Liver (tissue), 9 donors: ENCODE data around the gene RYR1. TPM values are rescaled to one million over a fixed set of nuclear protein-coding genes. Genes with fewer than 3 reads are reported as not detected.

ENCODE experiments used
- DNase-seq: peaks from one replicate; pipeline ENCODE4 v3.0.0-alpha.2; 2017; ENCODE audit warnings: low spot score
- H3K27ac ChIP-seq, 2 donors: one replicate each; pipeline ENCODE4 v1.7.0; 2013; ENCODE audit warnings: inconsistent platforms in 2 of 2, low read length in 2 of 2, control low read depth in 1 of 2, low read depth in 1 of 2, mild to moderate bottlenecking in 1 of 2
- H3K27me3 ChIP-seq, 4 donors: one replicate each; pipeline versions ENCODE4 v1.6.1 to v1.7.0; 2013; ENCODE audit warnings: low read length in 3 of 4, inconsistent platforms in 1 of 4, mild to moderate bottlenecking in 1 of 4, moderate library complexity in 1 of 4; ENCODE audit not compliant: control insufficient read depth in 4 of 4, insufficient read depth in 4 of 4
- H3K36me3 ChIP-seq, 4 donors: one replicate each; pipeline versions ENCODE4 v1.6.1 to v1.7.0; 2013; ENCODE audit warnings: low read length in 3 of 4, mild to moderate bottlenecking in 3 of 4, low read depth in 1 of 4, moderate library complexity in 1 of 4; ENCODE audit not compliant: control insufficient read depth in 4 of 4, insufficient read depth in 3 of 4
- H3K4me1 ChIP-seq, 4 donors: one replicate each; pipeline versions ENCODE4 v1.6.1 to v1.7.0; 2013; ENCODE audit warnings: low read length in 3 of 4, mild to moderate bottlenecking in 3 of 4, moderate library complexity in 1 of 4; ENCODE audit not compliant: control insufficient read depth in 4 of 4, insufficient read depth in 4 of 4
- H3K4me3 ChIP-seq, 3 donors: one replicate each; pipeline versions ENCODE4 v1.6.1 to v1.7.0; 2013; ENCODE audit warnings: low read length in 3 of 3, control low read depth in 1 of 3, low read depth in 1 of 3, mild to moderate bottlenecking in 1 of 3
- H3K9ac ChIP-seq, 2 donors: one replicate each; pipeline ENCODE4 v1.7.0; 2013; ENCODE audit warnings: low read length in 2 of 2, mild to moderate bottlenecking in 2 of 2, moderate library complexity in 2 of 2, control low read depth in 1 of 2, low read depth in 1 of 2
- H3K9me3 ChIP-seq, 4 donors: one replicate each; pipeline versions ENCODE4 v1.6.1 to v1.7.0; 2013; ENCODE audit warnings: low read length in 3 of 4; ENCODE audit not compliant: control insufficient read depth in 4 of 4
- EGR1 ChIP-seq, 2 donors: IDR thresholded peaks; 2 replicates each; pipeline ENCODE4 v1.6.1; 2016 to 2018; ENCODE audit warnings: antibody characterized with exemption in 2 of 2, low read depth in 2 of 2
- FOXA2 ChIP-seq: IDR thresholded peaks from 2 replicates; pipeline ENCODE4 v1.6.1; 2016; ENCODE audit warnings: antibody characterized with exemption
- GABPA ChIP-seq, 2 donors: IDR thresholded peaks in 1 of 2; conservative IDR thresholded peaks in 1 of 2; 2 replicates each; pipeline ENCODE4 v1.6.1; 2016; ENCODE audit warnings: antibody characterized with exemption in 2 of 2, mild to moderate bottlenecking in 1 of 2, moderate library complexity in 1 of 2
- HNF4A ChIP-seq, 2 donors: conservative IDR thresholded peaks; 2 replicates each; pipeline ENCODE4 v1.6.1; 2016; ENCODE audit warnings: antibody characterized with exemption in 2 of 2, mild to moderate bottlenecking in 2 of 2
- HNF4G ChIP-seq: IDR thresholded peaks from 2 replicates; pipeline ENCODE4 v1.6.1; 2016; ENCODE audit warnings: antibody characterized with exemption
- JUND ChIP-seq, 2 donors: IDR thresholded peaks; 2 replicates each; pipeline ENCODE4 v1.6.1; 2016; ENCODE audit warnings: antibody characterized with exemption in 2 of 2
- NR2F2 ChIP-seq: IDR thresholded peaks from 2 replicates; pipeline ENCODE4 v1.6.1; 2016; ENCODE audit warnings: antibody characterized with exemption
- RAD21 ChIP-seq, 2 donors: IDR thresholded peaks; 2 replicates each; pipeline ENCODE4 v1.6.1; 2016; ENCODE audit warnings: antibody characterized with exemption in 2 of 2, mild to moderate bottlenecking in 2 of 2
- RXRA ChIP-seq, 2 donors: IDR thresholded peaks; 2 replicates each; pipeline ENCODE4 v1.6.1; 2017 to 2018; ENCODE audit warnings: antibody characterized with exemption in 2 of 2, mild to moderate bottlenecking in 1 of 2
- SP1 ChIP-seq: IDR thresholded peaks from 2 replicates; pipeline ENCODE4 v1.6.1; 2018; ENCODE audit warnings: antibody characterized with exemption, mild to moderate bottlenecking
- WGBS: extraction: QIAGEN DNeasy Blood & Tissue Kit; methylation state at CpG from one replicate; pipeline ENCODE4 v1.1.7; 2013; 5-methylcytosine and 5-hydroxymethylcytosine counted together
- polyA plus RNA-seq, 2 donors: library from polyadenylated mRNA; stranded (reverse) in 1 of 2; unstranded in 1 of 2; fragments of 200-250 nt in 1 of 2; fragments of >200 nt in 1 of 2; fragmentation: Nextera tagmentation in 1 of 2; extraction: Ambion mirVana in 1 of 2; gene quantifications; one replicate each; pipeline versions ENCODE4 v1.2.1 to v1.2.3, GENCODE V29; 2013 to 2015
- total RNA-seq, 2 donors: library from RNA; depleted of rRNA; stranded (reverse); fragments of >200 nt; gene quantifications; one replicate each; pipeline ENCODE4 v1.2.3, GENCODE V29; 2014
- TF ChIP-seq, protein P1 (sequence below): fragments of 150-350 bp; IDR thresholded peaks from 2 replicates; pipeline ENCODE4 v1.5.1; 2017; ENCODE audit warnings: improper control_type of control experiment, low read depth, low read length; ENCODE audit not compliant: missing input control
- TF ChIP-seq, protein P2 (sequence below): IDR thresholded peaks from 2 replicates; pipeline ENCODE4 v1.6.1; 2016; ENCODE audit warnings: antibody characterized with exemption
- TF ChIP-seq, protein P3 (sequence below): IDR thresholded peaks from 2 replicates; pipeline ENCODE4 v1.6.1; 2016; ENCODE audit warnings: antibody characterized with exemption
- donor health status: healthy.
- donor health status: healthy.
- donor health status: healthy.
- donor health status: healthy.
- donor health status: healthy.

The RYR1 gene
- total and polyA plus RNA-seq, 4 donors, result 0.01 to 0.70 (median 0.29) TPM

DNA sequence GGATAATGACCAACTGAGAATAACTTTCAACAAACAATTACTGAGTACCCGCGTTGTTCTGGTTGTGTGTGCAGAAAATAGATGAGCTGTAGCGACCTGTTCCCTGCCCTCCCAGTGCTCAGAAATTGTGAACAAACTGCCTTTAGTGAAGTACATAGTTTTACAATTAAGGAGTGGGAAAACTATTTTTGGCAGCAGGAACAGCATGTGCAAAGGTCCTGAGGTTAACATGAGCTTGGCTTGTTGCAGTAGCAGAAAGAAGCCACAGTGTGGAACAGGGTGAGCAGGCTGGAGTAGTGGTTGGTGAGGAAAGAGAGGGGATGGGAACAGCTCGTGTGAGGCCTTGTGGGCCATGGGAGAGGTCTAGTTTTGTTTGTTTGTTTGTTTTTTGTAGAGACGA, 16.0 kb downstream of the RYR1 start:
- 83% methylated on average over 5 of the region's 5 CpGs for WGBS
- H3K9ac ChIP-seq, result no peak overlapping the region

DNA sequence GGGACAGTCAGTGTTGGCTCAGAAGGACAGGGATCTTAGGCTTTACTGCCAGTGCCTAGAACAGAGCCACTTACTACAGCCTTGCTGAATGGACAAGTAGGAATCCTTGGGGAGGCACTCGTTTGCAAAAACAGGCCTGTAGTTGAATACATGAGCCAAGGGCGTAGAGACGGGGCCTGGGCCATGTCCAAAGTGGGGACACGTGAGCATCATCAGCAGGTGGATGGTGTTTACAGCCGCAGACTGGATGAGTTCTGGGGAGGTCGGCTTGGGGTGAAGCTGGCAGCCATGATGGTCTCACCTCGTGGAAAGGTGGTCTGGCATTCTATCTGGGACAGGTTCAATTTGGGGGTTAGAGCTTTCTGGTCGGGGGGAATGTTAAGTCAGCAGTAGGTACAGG, 17.5 kb downstream of the RYR1 start:
- H3K9ac ChIP-seq, result no peak overlapping the region
- no peak overlapping the region for H3K4me3 ChIP-seq
- no peaks in the 10 kb centered on the region for H3K9me3 ChIP-seq
- H3K27ac ChIP-seq, result no peak overlapping the region
- H3K27me3 ChIP-seq, result no peaks in the 10 kb centered on the region
- TF ChIP-seq SP1 (no peak), RXRA (IDR thresholded peaks at IDR 0.05) (no peak), FOXA2 (no peak), HNF4G (no peak), HNF4A (conservative IDR thresholded peaks at IDR 0.05) (no peak), NR2F2 (no peak), JUND (IDR thresholded peaks at IDR 0.05) (no peak)
- TF ChIP-seq, protein P1, sequence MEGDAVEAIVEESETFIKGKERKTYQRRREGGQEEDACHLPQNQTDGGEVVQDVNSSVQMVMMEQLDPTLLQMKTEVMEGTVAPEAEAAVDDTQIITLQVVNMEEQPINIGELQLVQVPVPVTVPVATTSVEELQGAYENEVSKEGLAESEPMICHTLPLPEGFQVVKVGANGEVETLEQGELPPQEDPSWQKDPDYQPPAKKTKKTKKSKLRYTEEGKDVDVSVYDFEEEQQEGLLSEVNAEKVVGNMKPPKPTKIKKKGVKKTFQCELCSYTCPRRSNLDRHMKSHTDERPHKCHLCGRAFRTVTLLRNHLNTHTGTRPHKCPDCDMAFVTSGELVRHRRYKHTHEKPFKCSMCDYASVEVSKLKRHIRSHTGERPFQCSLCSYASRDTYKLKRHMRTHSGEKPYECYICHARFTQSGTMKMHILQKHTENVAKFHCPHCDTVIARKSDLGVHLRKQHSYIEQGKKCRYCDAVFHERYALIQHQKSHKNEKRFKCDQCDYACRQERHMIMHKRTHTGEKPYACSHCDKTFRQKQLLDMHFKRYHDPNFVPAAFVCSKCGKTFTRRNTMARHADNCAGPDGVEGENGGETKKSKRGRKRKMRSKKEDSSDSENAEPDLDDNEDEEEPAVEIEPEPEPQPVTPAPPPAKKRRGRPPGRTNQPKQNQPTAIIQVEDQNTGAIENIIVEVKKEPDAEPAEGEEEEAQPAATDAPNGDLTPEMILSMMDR, result no peak
- TF ChIP-seq, protein P2, sequence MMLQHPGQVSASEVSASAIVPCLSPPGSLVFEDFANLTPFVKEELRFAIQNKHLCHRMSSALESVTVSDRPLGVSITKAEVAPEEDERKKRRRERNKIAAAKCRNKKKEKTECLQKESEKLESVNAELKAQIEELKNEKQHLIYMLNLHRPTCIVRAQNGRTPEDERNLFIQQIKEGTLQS, result no peak
- TF ChIP-seq, protein P3, sequence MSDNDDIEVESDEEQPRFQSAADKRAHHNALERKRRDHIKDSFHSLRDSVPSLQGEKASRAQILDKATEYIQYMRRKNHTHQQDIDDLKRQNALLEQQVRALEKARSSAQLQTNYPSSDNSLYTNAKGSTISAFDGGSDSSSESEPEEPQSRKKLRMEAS, result no peak
- no peaks in the 10 kb centered on the region for H3K4me1 ChIP-seq
- 85% methylated on average over 8 of the region's 8 CpGs for WGBS
- no peaks in the 10 kb centered on the region for H3K36me3 ChIP-seq
- DNase-seq, result no peak

More for the DNA sequence above, 16.0 kb downstream of the RYR1 start:
- H3K27me3 ChIP-seq, result no peaks in the 10 kb centered on the region
- H3K27ac ChIP-seq, result no peak overlapping the region
- no peaks in the 10 kb centered on the region for H3K36me3 ChIP-seq
- H3K4me3 ChIP-seq, result no peak overlapping the region
- H3K9me3 ChIP-seq, result no peaks in the 10 kb centered on the region
- no peaks in the 10 kb centered on the region for H3K4me1 ChIP-seq
- no peak for DNase-seq
- no peak for TF ChIP-seq FOXA2
- no peak for TF ChIP-seq RAD21 (IDR thresholded peaks at IDR 0.05)
- TF ChIP-seq, protein P3, result no peak
- no peak for TF ChIP-seq EGR1 (IDR thresholded peaks at IDR 0.05; ENCODE audit: low read depth in 2 of 2)

DNA sequence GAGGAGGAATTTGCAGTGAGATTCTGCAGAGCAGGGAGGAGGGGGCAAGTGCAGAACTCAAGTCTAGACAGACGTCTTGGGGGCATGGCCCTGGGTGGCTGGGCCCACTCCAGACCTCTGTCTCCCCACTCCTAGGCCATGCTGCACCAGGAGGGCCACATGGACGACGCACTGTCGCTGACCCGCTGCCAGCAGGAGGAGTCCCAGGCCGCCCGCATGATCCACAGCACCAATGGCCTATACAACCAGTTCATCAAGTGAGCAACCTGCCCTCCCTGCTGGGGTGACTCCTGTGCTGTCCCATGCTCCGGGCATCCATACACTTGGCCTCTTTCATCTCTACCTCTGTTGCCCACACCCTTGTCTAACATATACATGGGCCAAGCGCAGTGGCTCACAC, 18.1 kb downstream of the RYR1 start:
- H3K27ac ChIP-seq, result no peak overlapping the region
- WGBS, result 91% methylated on average over 9 of the region's 9 CpGs
- no peaks in the 10 kb centered on the region for H3K36me3 ChIP-seq
- no peak for TF ChIP-seq GABPA (IDR thresholded peaks at IDR 0.05 in 1 of 2, conservative IDR thresholded peaks at IDR 0.05 in 1 of 2)
- TF ChIP-seq, protein P2, result no peak
- no peak overlapping the region for H3K4me3 ChIP-seq
- no peaks in the 10 kb centered on the region for H3K9me3 ChIP-seq
- no peaks in the 10 kb centered on the region for H3K27me3 ChIP-seq
- no peak overlapping the region for H3K9ac ChIP-seq
- DNase-seq, result no peak
- H3K4me1 ChIP-seq, result no peaks in the 10 kb centered on the region
